Activated CD8-positive, alpha-beta T cell treated with anti-CD3 and anti-CD28 coated beads, Interleukin-2, amount 10 ng/mL, durations not matched to agents 7 days and 5 days (primary cell): ENCODE data around the gene DIAPH2. TPM values are rescaled to one million over a fixed set of nuclear protein-coding genes. Genes with fewer than 3 reads are reported as not detected.
"Not testable (repeated sequence)": the region's sequence is repeated elsewhere in the genome, so short reads cannot be mapped to it uniquely, and the experiment has no call there.

ENCODE experiments used
- ATAC-seq: fragments of 150-1000 bp; cut with Tn5 transposase; one replicate; pipeline ENCODE4 v1.10.0; 2021; ENCODE audit warnings: moderate library complexity
- CTCF ChIA-PET: fragments of 350-600 bp; sonication (Branson Sonifier 250); formaldehyde crosslinking; loops from one replicate; lab custom pipeline; 2021; ENCODE audit warnings: antibody characterized with exemption; lab: Charles Lee
- POLR2A ChIA-PET: fragments of 350-600 bp; sonication (Branson Sonifier 250); formaldehyde crosslinking; loops from one replicate; lab custom pipeline; 2021; ENCODE audit warnings: antibody characterized with exemption; lab: Charles Lee
- DNase-seq: peaks from one replicate; pipeline ENCODE4 v3.0.0-alpha.2; 2020
- H3K27ac Mint-ChIP-seq: one replicate; pipeline ENCODE4 v1.8.0; 2021; ENCODE audit warnings: mild to moderate bottlenecking, mixed read lengths
- H3K27me3 Mint-ChIP-seq: one replicate; pipeline ENCODE4 v1.8.0; 2021; ENCODE audit warnings: low read depth, mixed read lengths
- H3K36me3 Mint-ChIP-seq: one replicate; pipeline ENCODE4 v1.8.0; 2021; ENCODE audit warnings: low read depth, mixed read lengths
- H3K4me1 Mint-ChIP-seq: one replicate; pipeline ENCODE4 v1.8.0; 2021; ENCODE audit warnings: low read depth, mixed read lengths
- H3K4me3 Mint-ChIP-seq: one replicate; pipeline ENCODE4 v1.8.0; 2021; ENCODE audit warnings: mild to moderate bottlenecking, mixed read lengths
- H3K9me3 Mint-ChIP-seq: one replicate; pipeline ENCODE4 v1.8.0; 2022; ENCODE audit warnings: mixed read lengths; ENCODE audit not compliant: insufficient read depth
- total RNA-seq, 2 experiments: library from RNA; stranded (reverse); gene quantifications; one replicate each; pipeline ENCODE4 v1.2.3, GENCODE V29; 2021

Gene DIAPH2
- total RNA-seq, 2 experiments from 2014 or later = 14.1 to 14.4 TPM

GRCh38 chrX:97389761-97390192 is 705.1 kb downstream of the DIAPH2 start:
- Mint-ChIP-seq H3K27me3 (no peaks in the 10 kb centered on the region), H3K4me3 (no peak overlapping the region), H3K9me3 (no peaks in the 10 kb centered on the region), H3K36me3 (peaks cover 9% of the 10 kb centered on the region), H3K27ac (no peak overlapping the region), H3K4me1 (peaks cover 5% of the 10 kb centered on the region)
- ATAC-seq = no peak
- ChIA-PET CTCF (no interaction called here), POLR2A (no interaction called here)
- DNase-seq = no peak

- no peak for ATAC-seq
- no peaks in the 10 kb centered on the region for H3K9me3 Mint-ChIP-seq
- H3K36me3 Mint-ChIP-seq = no peaks in the 10 kb centered on the region
- no peak overlapping the region for H3K27ac Mint-ChIP-seq
- ChIA-PET POLR2A (no interaction called here), CTCF (interaction anchor here (0.6 to 1.0 kb wide), 2 partner anchors 22 to 286 kb away, joined by 3 to 4 read pairs; no protein-coding TSS in a partner anchor)
- H3K4me1 Mint-ChIP-seq = peaks cover 44% of the 10 kb centered on the region
- no peak overlapping the region for H3K4me3 Mint-ChIP-seq
- H3K27me3 Mint-ChIP-seq = no peaks in the 10 kb centered on the region
- no peak for DNase-seq
Observed at GRCh38 chrX:97397371-97397770, 712.7 kb downstream of the DIAPH2 start.

GRCh38 chrX:97398030-97398551 is 713.4 kb downstream of the DIAPH2 start:
- peaks cover 51% of the 10 kb centered on the region for H3K4me1 Mint-ChIP-seq
- peak; percentile 20 for DNase-seq
- peak overlapping the region; percentile 37 for H3K27ac Mint-ChIP-seq
- POLR2A ChIA-PET = no interaction called here
- peak overlapping the region; percentile 31 for H3K4me3 Mint-ChIP-seq
- no peaks in the 10 kb centered on the region for H3K9me3 Mint-ChIP-seq
- no peaks in the 10 kb centered on the region for H3K36me3 Mint-ChIP-seq
- H3K27me3 Mint-ChIP-seq = no peaks in the 10 kb centered on the region
- CTCF ChIA-PET = interaction anchor here (0.6 to 1.0 kb wide), 2 partner anchors 21 to 285 kb away, joined by 3 to 4 read pairs; no protein-coding TSS in a partner anchor
- peak; percentile 47 for ATAC-seq

- Mint-ChIP-seq H3K4me1 (peaks cover 53% of the 10 kb centered on the region), H3K36me3 (no peaks in the 10 kb centered on the region), H3K4me3 (peak overlapping the region; percentile 29), H3K27ac (peak overlapping the region; percentile 60), H3K27me3 (no peaks in the 10 kb centered on the region), H3K9me3 (no peaks in the 10 kb centered on the region)
- ATAC-seq (peak; percentile 44), DNase-seq (peak; percentile 21)
- POLR2A ChIA-PET = no interaction called here
- CTCF ChIA-PET = no interaction called here
Observed at GRCh38 chrX:97399400-97399799, 714.8 kb downstream of the DIAPH2 start.

GRCh38 chrX:97400492-97400891 is 715.9 kb downstream of the DIAPH2 start:
- no peak for ATAC-seq
- no peak for DNase-seq
- ChIA-PET POLR2A (no interaction called here), CTCF (no interaction called here)
- H3K27ac Mint-ChIP-seq = no peak overlapping the region
- no peaks in the 10 kb centered on the region for H3K27me3 Mint-ChIP-seq
- no peaks in the 10 kb centered on the region for H3K36me3 Mint-ChIP-seq
- H3K9me3 Mint-ChIP-seq = no peaks in the 10 kb centered on the region
- H3K4me3 Mint-ChIP-seq = no peak overlapping the region
- H3K4me1 Mint-ChIP-seq = peaks cover 53% of the 10 kb centered on the region

- Mint-ChIP-seq H3K4me1 (peaks cover 53% of the 10 kb centered on the region), H3K4me3 (no peak overlapping the region), H3K9me3 (no peaks in the 10 kb centered on the region), H3K36me3 (no peaks in the 10 kb centered on the region), H3K27ac (peak overlapping the region; percentile 50), H3K27me3 (no peaks in the 10 kb centered on the region)
- ChIA-PET POLR2A (no interaction called here), CTCF (no interaction called here)
- DNase-seq (no peak), ATAC-seq (no peak)
Observed at GRCh38 chrX:97401154-97401553, 716.5 kb downstream of the DIAPH2 start.

GRCh38 chrX:97401586-97402136 is 717.0 kb downstream of the DIAPH2 start:
- ChIA-PET POLR2A (no interaction called here), CTCF (no interaction called here)
- ATAC-seq (no peak), DNase-seq (no peak)
- no peaks in the 10 kb centered on the region for H3K36me3 Mint-ChIP-seq
- no peak overlapping the region for H3K4me3 Mint-ChIP-seq
- no peaks in the 10 kb centered on the region for H3K9me3 Mint-ChIP-seq
- H3K27ac Mint-ChIP-seq = no peak overlapping the region
- no peaks in the 10 kb centered on the region for H3K27me3 Mint-ChIP-seq
- peaks cover 53% of the 10 kb centered on the region for H3K4me1 Mint-ChIP-seq

GRCh38 chrX:97402333-97402732 is 717.7 kb downstream of the DIAPH2 start:
- no peak overlapping the region for H3K27ac Mint-ChIP-seq
- H3K4me3 Mint-ChIP-seq = no peak overlapping the region
- ChIA-PET POLR2A (no interaction called here), CTCF (no interaction called here)
- ATAC-seq (no peak), DNase-seq (no peak)
- H3K27me3 Mint-ChIP-seq = no peaks in the 10 kb centered on the region
- H3K4me1 Mint-ChIP-seq = peaks cover 52% of the 10 kb centered on the region
- H3K9me3 Mint-ChIP-seq = no peaks in the 10 kb centered on the region
- no peaks in the 10 kb centered on the region for H3K36me3 Mint-ChIP-seq

GRCh38 chrX:97402903-97403302 is 718.3 kb downstream of the DIAPH2 start:
- H3K4me1 Mint-ChIP-seq = peaks cover 46% of the 10 kb centered on the region
- DNase-seq (no peak), ATAC-seq (no peak)
- ChIA-PET POLR2A (no interaction called here), CTCF (no interaction called here)
- no peaks in the 10 kb centered on the region for H3K27me3 Mint-ChIP-seq
- H3K36me3 Mint-ChIP-seq = no peaks in the 10 kb centered on the region
- no peak overlapping the region for H3K4me3 Mint-ChIP-seq
- no peak overlapping the region for H3K27ac Mint-ChIP-seq
- H3K9me3 Mint-ChIP-seq = no peaks in the 10 kb centered on the region

GRCh38 chrX:97405031-97405660 is 720.5 kb downstream of the DIAPH2 start:
- no peak for ATAC-seq
- CTCF ChIA-PET = no interaction called here
- Mint-ChIP-seq H3K27me3 (no peaks in the 10 kb centered on the region), H3K4me1 (peaks cover 27% of the 10 kb centered on the region), H3K9me3 (no peaks in the 10 kb centered on the region), H3K36me3 (peaks cover 4% of the 10 kb centered on the region), H3K27ac (no peak overlapping the region), H3K4me3 (no peak overlapping the region)
- DNase-seq = no peak
- POLR2A ChIA-PET = no interaction called here

GRCh38 chrX:97409632-97410415 is 725.2 kb downstream of the DIAPH2 start:
- H3K9me3 Mint-ChIP-seq, ATAC-seq, CTCF ChIA-PET, H3K4me3 Mint-ChIP-seq, DNase-seq, POLR2A ChIA-PET, H3K36me3 Mint-ChIP-seq, H3K27me3 Mint-ChIP-seq, H3K27ac Mint-ChIP-seq, H3K4me1 Mint-ChIP-seq: not testable (repeated sequence)

GRCh38 chrX:97416461-97416860 is 731.8 kb downstream of the DIAPH2 start:
- ChIA-PET CTCF (no interaction called here), POLR2A (no interaction called here)
- ATAC-seq (no peak), DNase-seq (no peak)
- Mint-ChIP-seq H3K4me3 (no peak overlapping the region), H3K36me3 (no peaks in the 10 kb centered on the region), H3K4me1 (no peaks in the 10 kb centered on the region), H3K9me3 (no peaks in the 10 kb centered on the region), H3K27ac (no peak overlapping the region), H3K27me3 (no peaks in the 10 kb centered on the region)
